GM12892 (cell line): ENCODE data around the gene PRSS53.

Experiments
- POLR2A ChIP-seq: IDR thresholded peaks from 2 replicates; pipeline ENCODE4 v1.6.1; 2011; ENCODE audit warnings: low read depth, low read length, control low read depth
- POLR2AphosphoS5 ChIP-seq: IDR thresholded peaks from 2 replicates; pipeline ENCODE4 v1.6.1; 2011; ENCODE audit warnings: low read depth, low read length, control low read depth
- TAF1 ChIP-seq: IDR thresholded peaks from 2 replicates; pipeline ENCODE4 v1.6.1; 2011; ENCODE audit warnings: low read depth, mild to moderate bottlenecking, control low read depth, low read length, borderline replicate concordance

- no peak for TF ChIP-seq POLR2A
- TF ChIP-seq POLR2AphosphoS5 = no peak
- no peak for TF ChIP-seq TAF1
Measured at GRCh38 chr16:31061813-31062440, 26.8 kb downstream of the PRSS53 start.
